Ammon's horn (tissue), 1 donor: ENCODE results near the gene TTC7B.

Source experiments
- DNase-seq: peaks from one replicate; pipeline ENCODE4 v3.0.0-alpha.2; 2016; ENCODE audit warnings: low spot score

Gene TTC7B

GRCh38 chr14:90489306-90489705 is 326.9 kb downstream of the TTC7B start:
- DNase-seq = no peak

GRCh38 chr14:90488256-90488655 is 328.0 kb downstream of the TTC7B start:
- no peak for DNase-seq

GRCh38 chr14:90487462-90487861 is 328.8 kb downstream of the TTC7B start:
- DNase-seq = no peak

GRCh38 chr14:90487031-90487430 is 329.2 kb downstream of the TTC7B start:
- DNase-seq = peak; percentile 35

- DNase-seq = no peak
Measured at GRCh38 chr14:90484291-90484690, 331.9 kb downstream of the TTC7B start.

- no peak for DNase-seq
Measured at GRCh38 chr14:90483571-90483974, 332.7 kb downstream of the TTC7B start.

- DNase-seq = no peak
Measured at GRCh38 chr14:90483117-90483516, 333.1 kb downstream of the TTC7B start.

GRCh38 chr14:90475298-90475697 is 340.9 kb downstream of the TTC7B start:
- no peak for DNase-seq
